H9 (cell line): Measurements from ENCODE around the gene TMEM176B. TPM values are rescaled to one million over a fixed set of nuclear protein-coding genes. Genes with fewer than 3 reads are reported as not detected.

Source experiments
- DNase-seq: peaks from one replicate; pipeline ENCODE4 v3.0.0-alpha.2; 2017
- H2AFZ ChIP-seq: one replicate; pipeline ENCODE4 v1.6.1; 2013; ENCODE audit warnings: mild to moderate bottlenecking, low read length, control low read depth, moderate library complexity
- H2AK5ac ChIP-seq: 2 replicates; pipeline ENCODE4 v1.6.1; 2013; ENCODE audit warnings: low read length, control low read depth, mixed read lengths; ENCODE audit not compliant: insufficient read length
- H2BK120ac ChIP-seq: one replicate; pipeline ENCODE4 v1.6.1; 2013; ENCODE audit warnings: low read depth, mild to moderate bottlenecking, low read length, control low read depth, inconsistent platforms; ENCODE audit not compliant: poor library complexity, severe bottlenecking
- H2BK12ac ChIP-seq: 2 replicates; pipeline ENCODE4 v1.6.1; 2013; ENCODE audit warnings: low read length, control low read depth, mixed read lengths, low read depth; ENCODE audit not compliant: insufficient read length
- H2BK15ac ChIP-seq: 2 replicates; pipeline ENCODE4 v1.6.1; 2013; ENCODE audit warnings: low read depth, low read length, control low read depth
- H2BK20ac ChIP-seq: one replicate; pipeline ENCODE4 v1.6.1; 2013; ENCODE audit warnings: low read depth, mild to moderate bottlenecking, low read length, control low read depth, inconsistent platforms; ENCODE audit not compliant: poor library complexity, severe bottlenecking
- H2BK5ac ChIP-seq: 2 replicates; pipeline ENCODE4 v1.6.1; 2013; ENCODE audit warnings: low read length, control low read depth, mixed read lengths; ENCODE audit not compliant: insufficient read length
- H3K14ac ChIP-seq: 2 replicates; pipeline ENCODE4 v1.6.1; 2013; ENCODE audit warnings: low read length, control low read depth; ENCODE audit not compliant: insufficient read depth
- H3K18ac ChIP-seq: 2 replicates; pipeline ENCODE4 v1.6.1; 2013; ENCODE audit warnings: low read depth, mild to moderate bottlenecking, mixed read lengths, low read length, control low read depth; ENCODE audit not compliant: insufficient read length
- H3K23ac ChIP-seq: 2 replicates; pipeline ENCODE4 v1.6.1; 2013; ENCODE audit warnings: low read length, control low read depth, mixed read lengths, low read depth; ENCODE audit not compliant: insufficient read length
- H3K23me2 ChIP-seq: 2 replicates; pipeline ENCODE4 v1.6.1; 2013; ENCODE audit warnings: low read depth, mild to moderate bottlenecking, mixed read lengths, low read length, control low read depth; ENCODE audit not compliant: insufficient read length, poor library complexity, severe bottlenecking
- H3K27ac ChIP-seq: 2 replicates; pipeline ENCODE4 v1.5.1; 2013; ENCODE audit warnings: low read length, control low read depth, mixed read lengths, low read depth; ENCODE audit not compliant: insufficient read length
- H3K27me3 ChIP-seq: 2 replicates; pipeline ENCODE4 v1.6.1; 2013; ENCODE audit warnings: low read length, control low read depth, inconsistent platforms; ENCODE audit not compliant: insufficient read depth
- H3K4ac ChIP-seq: 2 replicates; pipeline ENCODE4 v1.6.1; 2013; ENCODE audit warnings: low read depth, mild to moderate bottlenecking, control low read depth, inconsistent platforms, low read length, moderate library complexity
- H3K4me1 ChIP-seq: 2 replicates; pipeline ENCODE4 v1.6.1; 2013; ENCODE audit warnings: low read length, control low read depth, inconsistent platforms; ENCODE audit not compliant: insufficient read depth
- H3K4me2 ChIP-seq: 2 replicates; pipeline ENCODE4 v1.6.1; 2013; ENCODE audit warnings: low read length, control low read depth, mixed read lengths; ENCODE audit not compliant: insufficient read length, insufficient read depth
- H3K56ac ChIP-seq: 2 replicates; pipeline ENCODE4 v1.6.1; 2013; ENCODE audit warnings: low read depth, mild to moderate bottlenecking, mixed read lengths, low read length, control low read depth; ENCODE audit not compliant: insufficient read length
- H3K79me1 ChIP-seq: 2 replicates; pipeline ENCODE4 v1.6.1; 2013; ENCODE audit warnings: low read depth, mild to moderate bottlenecking, moderate library complexity, low read length, control low read depth, inconsistent platforms; ENCODE audit not compliant: insufficient read depth, poor library complexity, severe bottlenecking
- H3K79me2 ChIP-seq: 2 replicates; pipeline ENCODE4 v1.6.1; 2013; ENCODE audit warnings: low read length, control low read depth, inconsistent platforms; ENCODE audit not compliant: insufficient read depth
- H3K9ac ChIP-seq: 2 replicates; pipeline ENCODE4 v1.6.1; 2013; ENCODE audit warnings: low read length, control low read depth, mixed read lengths; ENCODE audit not compliant: insufficient read length; ENCODE audit errors: extremely low read depth
- H3K9me3 ChIP-seq: one replicate; pipeline ENCODE4 v1.6.1; 2013; ENCODE audit warnings: low read depth, low read length, inconsistent platforms; ENCODE audit not compliant: control insufficient read depth
- H3T11ph ChIP-seq: one replicate; pipeline ENCODE4 v1.6.1; 2013; ENCODE audit warnings: mild to moderate bottlenecking, low read length, control low read depth, inconsistent platforms
- H4K20me1 ChIP-seq: one replicate; pipeline ENCODE4 v1.6.1; 2013; ENCODE audit not compliant: control insufficient read depth, insufficient read length, insufficient read depth
- H4K5ac ChIP-seq: 2 replicates; pipeline ENCODE4 v1.6.1; 2013; ENCODE audit warnings: low read depth, mild to moderate bottlenecking, mixed read lengths, low read length, control low read depth; ENCODE audit not compliant: insufficient read length
- H4K8ac ChIP-seq: replicated peaks from 2 replicates; pipeline ENCODE4 v1.6.1; 2013; ENCODE audit warnings: low read length, control low read depth, mixed read lengths, low read depth; ENCODE audit not compliant: insufficient read length
- H4K91ac ChIP-seq: 2 replicates; pipeline ENCODE4 v1.6.1; 2013; ENCODE audit warnings: low read depth, mild to moderate bottlenecking, moderate library complexity, mixed read lengths, low read length, control low read depth; ENCODE audit not compliant: insufficient read length
- H3K27ac Mint-ChIP-seq, 3 experiments: 2 replicates in 2 of 3; 3 replicates in 1 of 3; pipeline ENCODE4 v1.8.0; 2020 to 2021; ENCODE audit warnings: mixed read lengths in 3 of 3, mild to moderate bottlenecking in 1 of 3, moderate library complexity in 1 of 3
- H3K27me3 Mint-ChIP-seq: 2 replicates; pipeline ENCODE4 v1.8.0; 2021; ENCODE audit warnings: low read depth, mild to moderate bottlenecking, moderate library complexity, mixed read lengths
- H3K36me3 Mint-ChIP-seq, 3 experiments: 2 replicates in 2 of 3; 3 replicates in 1 of 3; pipeline ENCODE4 v1.8.0; 2020 to 2021; ENCODE audit warnings: low read depth in 3 of 3, mixed read lengths in 3 of 3; ENCODE audit not compliant: insufficient read depth in 1 of 3
- H3K4me1 Mint-ChIP-seq, 2 experiments: 2 replicates each; pipeline ENCODE4 v1.8.0; 2020; ENCODE audit warnings: mixed read lengths in 2 of 2
- H3K4me3 Mint-ChIP-seq, 2 experiments: 2 replicates in 1 of 2; 3 replicates in 1 of 2; pipeline ENCODE4 v1.8.0; 2020 to 2021; ENCODE audit warnings: mild to moderate bottlenecking in 2 of 2, mixed read lengths in 2 of 2, moderate library complexity in 1 of 2
- H3K9me3 Mint-ChIP-seq, 2 experiments: 2 replicates in 1 of 2; 3 replicates in 1 of 2; pipeline ENCODE4 v1.8.0; 2020; ENCODE audit warnings: mild to moderate bottlenecking in 2 of 2, mixed read lengths in 2 of 2, moderate library complexity in 1 of 2
- CTCF ChIP-seq: fragments of 200-600 bp; sonication (generic); conservative IDR thresholded peaks from 3 replicates; pipeline ENCODE4 v1.8.0; 2021; ENCODE audit warnings: antibody characterized with exemption, mild to moderate bottlenecking
- WGBS: extraction: QIAGEN DNeasy Blood & Tissue Kit; methylation state at CpG from one replicate; pipeline ENCODE4 v1.1.7; 2013; ENCODE audit warnings: missing lambda C conversion rate, low lambda C conversion rate, mixed read lengths; ENCODE audit not compliant: insufficient read length; ENCODE audit errors: extremely low coverage; 5-methylcytosine and 5-hydroxymethylcytosine counted together
- total RNA-seq: library from RNA; stranded (reverse); gene quantifications from 2 replicates; pipeline ENCODE4 v1.2.1, GENCODE V29; 2021

The TMEM176B gene
- total RNA-seq, 1 experiment from 2014 or later: 0.85 TPM

DNA sequence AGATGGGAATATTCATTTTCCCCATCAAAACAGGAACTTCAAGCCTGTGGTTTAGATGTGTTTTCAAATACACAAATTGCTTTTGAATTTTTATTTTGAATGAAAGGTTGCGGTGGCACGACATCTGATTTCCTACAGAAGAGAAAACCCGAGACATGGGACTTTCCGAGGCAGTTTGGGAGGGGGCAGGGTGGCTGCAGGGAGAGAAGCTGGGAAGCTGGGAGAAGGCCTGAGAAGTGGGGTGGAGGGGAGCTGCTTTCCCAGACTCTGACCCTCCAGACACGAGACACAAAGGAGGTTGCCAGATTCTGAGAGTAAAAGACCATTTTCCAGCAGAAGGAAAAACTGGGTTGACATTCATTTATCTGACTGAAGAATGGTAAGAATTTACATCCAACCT lies 20.0 kb upstream of the TMEM176B start:
- no peak for DNase-seq
- Mint-ChIP-seq H3K4me3 (no peak overlapping the region), H3K27ac (peak overlapping the region in 1 of 3 experiments; percentile 16; a peak in 1 of 7 replicates), H3K9me3 (peaks cover 8 to 11% of the 10 kb centered on the region in 2 experiments; a peak in 4 of 5 replicates), H3K27me3 (peaks cover 29% of the 10 kb centered on the region), H3K4me1 (peaks cover 6 to 21% of the 10 kb centered on the region in 2 experiments; a peak in 3 of 4 replicates), H3K36me3 (peaks cover 0 to 14% (median 0%) of the 10 kb centered on the region in 3 experiments; a peak in 3 of 7 replicates)
- Histone ChIP-seq H3K9ac (no peak overlapping the region), H3K79me2 (no peaks in the 10 kb centered on the region), H2BK5ac (no peak overlapping the region), H4K8ac (no peak overlapping the region), H2BK20ac (no peak overlapping the region), H3K4me1 (no peaks in the 10 kb centered on the region), H3K27me3 (no peaks in the 10 kb centered on the region), H2BK12ac (no peak overlapping the region), H3K79me1 (no peaks in the 10 kb centered on the region), H3K9me3 (no peaks in the 10 kb centered on the region), H2AK5ac (no peak overlapping the region), H4K5ac (no peak overlapping the region), H3K4ac (no peak overlapping the region), H3K4me2 (no peak overlapping the region), H3T11ph (no peak overlapping the region), H3K18ac (no peak overlapping the region), H2AFZ (no peak overlapping the region), H3K23ac (no peak overlapping the region), H3K56ac (no peak overlapping the region), H4K91ac (no peak overlapping the region), H3K27ac (no peak overlapping the region), H4K20me1 (no peaks in the 10 kb centered on the region), H2BK15ac (no peak overlapping the region), H2BK120ac (no peak overlapping the region), H3K23me2 (no peaks in the 10 kb centered on the region), H3K14ac (no peak overlapping the region)
- WGBS: no CpG with 5 or more reads among the region's 5 CpGs
- no peak for TF ChIP-seq CTCF
